NT2/D1 (cell line): ENCODE data around the gene SH3D19.
"Not testable (repeated sequence)": the region's sequence is repeated elsewhere in the genome, so short reads cannot be mapped to it uniquely, and the experiment has no call there.

Experiments used
- DNase-seq: peaks from one replicate; pipeline ENCODE4 v3.0.0-alpha.2; 2011; ENCODE audit warnings: low read depth, low spot score
- H3K27me3 ChIP-seq: 2 replicates; pipeline ENCODE4 v1.6.0; 2011; ENCODE audit warnings: mild to moderate bottlenecking; ENCODE audit not compliant: insufficient read length, insufficient read depth
- H3K36me3 ChIP-seq: 2 replicates; pipeline ENCODE4 v1.6.1; 2011; ENCODE audit warnings: mild to moderate bottlenecking, low read length, mixed read lengths; ENCODE audit not compliant: insufficient read depth, insufficient read length
- H3K4me1 ChIP-seq: 2 replicates; pipeline ENCODE4 v1.5.1; 2011; ENCODE audit not compliant: insufficient read depth, insufficient read length
- H3K4me3 ChIP-seq: 2 replicates; pipeline ENCODE4 v1.5.1; 2011; ENCODE audit warnings: low read depth; ENCODE audit not compliant: insufficient read length
- H3K9ac ChIP-seq: 2 replicates; pipeline ENCODE4 v1.6.0; 2011; ENCODE audit warnings: low read depth; ENCODE audit not compliant: insufficient read length
- H3K9me3 ChIP-seq: 2 replicates; pipeline ENCODE4 v1.5.1; 2011; ENCODE audit warnings: mild to moderate bottlenecking, low read length; ENCODE audit not compliant: insufficient read depth
- SUZ12 ChIP-seq: IDR thresholded peaks from 2 replicates; pipeline ENCODE4 v1.6.1; 2011; ENCODE audit not compliant: insufficient read length, insufficient read depth; ENCODE audit errors: extremely low read depth
- YY1 ChIP-seq: IDR thresholded peaks from 2 replicates; pipeline ENCODE4 v1.6.1; 2011; ENCODE audit not compliant: insufficient read length, insufficient read depth
- ZNF274 ChIP-seq: IDR thresholded peaks from 2 replicates; pipeline ENCODE4 v1.6.1; 2011; ENCODE audit warnings: mild to moderate bottlenecking, low read depth, low read length

The SH3D19 gene

DNA sequence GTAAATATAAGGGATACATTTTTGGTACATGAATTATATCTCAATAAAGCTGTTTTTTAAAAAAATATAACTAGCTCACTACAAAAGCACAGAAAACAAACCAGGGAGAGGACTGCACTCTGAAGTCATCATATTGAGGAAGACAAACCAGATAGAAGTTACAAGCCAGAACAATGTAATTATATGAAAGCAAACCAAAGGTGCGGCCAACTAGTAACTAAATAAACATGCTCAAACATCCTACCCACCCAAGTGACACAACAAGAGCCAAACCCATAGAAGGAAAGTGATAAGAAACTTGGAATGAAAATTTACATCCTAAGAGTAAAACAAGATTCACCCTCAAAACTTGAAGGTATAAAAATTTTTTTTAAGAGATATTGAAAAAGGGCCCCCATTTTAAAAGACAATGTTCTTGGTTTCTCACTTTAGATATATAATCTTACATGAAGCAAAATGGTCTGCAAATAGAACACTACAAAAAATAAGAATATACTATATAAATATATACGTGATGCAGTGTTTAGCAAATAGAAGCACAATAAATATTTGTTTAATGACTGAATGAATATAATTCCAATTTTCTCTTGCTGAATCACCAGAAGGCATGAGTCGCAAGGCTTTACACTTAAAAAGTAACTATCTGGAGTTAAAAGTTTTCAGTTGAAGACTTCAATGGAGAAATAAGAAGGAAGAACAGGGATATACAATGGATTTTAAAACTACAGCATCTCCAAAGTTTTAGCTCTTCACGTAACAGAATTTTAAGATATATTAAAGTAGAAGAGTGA lies 4.0 kb upstream of the SH3D19 start:
- Histone ChIP-seq H3K9ac (no peak overlapping the region), H3K27me3 (no peaks in the 10 kb centered on the region), H3K4me3 (no peak overlapping the region), H3K36me3 (no peaks in the 10 kb centered on the region), H3K4me1 (no peaks in the 10 kb centered on the region), H3K9me3 (no peaks in the 10 kb centered on the region)
- TF ChIP-seq SUZ12, result no peak
- TF ChIP-seq ZNF274, result no peak
- no peak for TF ChIP-seq YY1
- DNase-seq, result no peak

DNA sequence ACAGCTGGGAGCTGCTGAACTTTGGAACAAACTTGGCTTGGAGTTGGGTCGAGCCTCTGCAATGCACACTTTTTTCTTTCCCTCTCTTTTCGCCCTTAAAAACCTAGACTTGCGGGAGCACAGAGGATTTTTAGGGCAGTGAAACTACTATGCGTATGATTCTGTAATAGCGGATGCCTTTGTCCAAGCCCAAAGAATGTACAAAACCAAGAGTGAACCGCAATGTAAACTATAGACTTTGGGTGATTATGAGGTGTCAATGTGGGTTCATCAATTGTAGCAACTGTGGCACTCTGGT lies 493 bp upstream of the SH3D19 start:
- Histone ChIP-seq H3K9ac (peak overlapping the region; percentile 80), H3K4me3 (peak overlapping the region; percentile 59), H3K9me3 (no peaks in the 10 kb centered on the region), H3K27me3 (no peaks in the 10 kb centered on the region), H3K36me3 (no peaks in the 10 kb centered on the region), H3K4me1 (no peaks in the 10 kb centered on the region)
- no peak for DNase-seq
- TF ChIP-seq ZNF274, result no peak
- no peak for TF ChIP-seq SUZ12
- no peak for TF ChIP-seq YY1

- Histone ChIP-seq H3K9ac (peak overlapping the region; percentile 80), H3K27me3 (no peaks in the 10 kb centered on the region)
- no peak for DNase-seq
Measured at GRCh38 chr4:151324752-151325110, 674 bp downstream of the SH3D19 start.

GRCh38 chr4:151324124-151324751 lies 1.2 kb downstream of the SH3D19 start:
- Histone ChIP-seq H3K4me3 (peak overlapping the region; percentile 59), H3K9me3 (no peaks in the 10 kb centered on the region), H3K9ac (peak overlapping the region; percentile 80), H3K4me1 (no peaks in the 10 kb centered on the region), H3K27me3 (no peaks in the 10 kb centered on the region), H3K36me3 (no peaks in the 10 kb centered on the region)
- no peak for DNase-seq
- no peak for TF ChIP-seq ZNF274
- TF ChIP-seq YY1, result no peak
- no peak for TF ChIP-seq SUZ12

More at GRCh38 chr4:151324752-151325110, 674 bp downstream of the SH3D19 start:
- H3K4me1 ChIP-seq, result no peaks in the 10 kb centered on the region
- TF ChIP-seq ZNF274 (no peak), YY1 (no peak), SUZ12 (no peak)
- H3K9me3 ChIP-seq, result no peaks in the 10 kb centered on the region
- H3K4me3 ChIP-seq, result peak overlapping the region; percentile 59
- no peaks in the 10 kb centered on the region for H3K36me3 ChIP-seq

DNA sequence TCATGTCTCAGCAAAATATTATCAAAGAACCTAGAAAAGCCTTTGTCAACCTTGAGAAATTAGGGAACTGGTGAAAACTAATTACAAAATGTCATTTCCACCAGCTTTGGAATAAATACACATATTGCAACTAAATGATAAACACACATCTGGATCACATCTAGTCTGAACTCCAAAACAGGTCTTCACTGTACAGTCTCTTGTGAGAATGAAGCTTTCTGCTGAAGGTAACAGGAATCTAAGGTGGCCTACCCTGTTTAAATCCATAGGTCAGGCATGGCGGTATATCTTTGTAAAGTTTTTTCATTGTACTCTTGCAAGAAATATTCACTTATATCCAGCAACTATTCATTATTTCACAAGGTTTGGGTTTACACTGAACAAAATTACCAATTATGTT lies 1.7 kb downstream of the SH3D19 start:
- H3K9ac ChIP-seq, result peak overlapping the region; percentile 24
- no peaks in the 10 kb centered on the region for H3K9me3 ChIP-seq
- DNase-seq, result no peak
- H3K4me1 ChIP-seq, result no peaks in the 10 kb centered on the region
- no peaks in the 10 kb centered on the region for H3K36me3 ChIP-seq
- H3K27me3 ChIP-seq, result no peaks in the 10 kb centered on the region
- TF ChIP-seq YY1, result no peak
- TF ChIP-seq ZNF274, result no peak
- TF ChIP-seq SUZ12, result no peak
- H3K4me3 ChIP-seq, result peak overlapping the region; percentile 59

- no peaks in the 10 kb centered on the region for H3K9me3 ChIP-seq
- H3K4me1 ChIP-seq, result no peaks in the 10 kb centered on the region
- no peaks in the 10 kb centered on the region for H3K36me3 ChIP-seq
- H3K4me3 ChIP-seq, result no peak overlapping the region
- H3K27me3 ChIP-seq, result no peaks in the 10 kb centered on the region
- no peak for DNase-seq
- TF ChIP-seq ZNF274 (no peak), SUZ12 (no peak), YY1 (no peak)
- no peak overlapping the region for H3K9ac ChIP-seq
Measured at GRCh38 chr4:151322570-151322969, 2.8 kb downstream of the SH3D19 start.

GRCh38 chr4:151322161-151322560 lies 3.2 kb downstream of the SH3D19 start:
- not testable (repeated sequence) for H3K4me1 ChIP-seq, DNase-seq, H3K9ac ChIP-seq, H3K4me3 ChIP-seq, H3K9me3 ChIP-seq, H3K27me3 ChIP-seq, H3K36me3 ChIP-seq
